Bronchial epithelial cell (primary cell): ENCODE results near the gene HRCT1. TPM values are rescaled to one million over a fixed set of nuclear protein-coding genes. Genes with fewer than 3 reads are reported as not detected.
A peak's percentile ranks its signal among the peaks of the same experiment; 100 is the strongest.

Source experiments
- DNase-seq: peaks from one replicate; pipeline ENCODE4 v3.0.0-alpha.2; 2010; ENCODE audit warnings: low read depth
- FAIRE-seq: peaks from 2 replicates; lab custom pipeline; 2011; peaks lifted over from hg19 to GRCh38; lab: Jason Lieb, UNC
- H3K27me3 ChIP-seq: 2 replicates; pipeline ENCODE4 v1.5.1; 2011; ENCODE audit warnings: low read length; ENCODE audit not compliant: control insufficient read depth, insufficient read depth
- H3K36me3 ChIP-seq: 2 replicates; pipeline ENCODE4 v1.5.1; 2011; ENCODE audit warnings: low read length; ENCODE audit not compliant: control insufficient read depth, insufficient read depth
- H3K4me3 ChIP-seq: 2 replicates; pipeline ENCODE4 v1.5.1; 2011; ENCODE audit warnings: mild to moderate bottlenecking, low read depth, low read length, control low read depth
- total RNA-seq: library from RNA; depleted of rRNA; stranded (reverse); fragments of >200 nt; gene quantifications from 2 replicates; pipeline ENCODE4 v1.2.1, GENCODE V29; 2014
- TF ChIP-seq, protein P1 (sequence below): IDR thresholded peaks from 2 replicates; pipeline ENCODE4 v1.5.1; 2011; ENCODE audit warnings: mild to moderate bottlenecking, moderate library complexity, low read length, control low read depth, inconsistent platforms; ENCODE audit not compliant: insufficient read depth, severe bottlenecking

The HRCT1 gene
- total RNA-seq, 1 donor from 2014 or later, result 0.26 TPM

DNA sequence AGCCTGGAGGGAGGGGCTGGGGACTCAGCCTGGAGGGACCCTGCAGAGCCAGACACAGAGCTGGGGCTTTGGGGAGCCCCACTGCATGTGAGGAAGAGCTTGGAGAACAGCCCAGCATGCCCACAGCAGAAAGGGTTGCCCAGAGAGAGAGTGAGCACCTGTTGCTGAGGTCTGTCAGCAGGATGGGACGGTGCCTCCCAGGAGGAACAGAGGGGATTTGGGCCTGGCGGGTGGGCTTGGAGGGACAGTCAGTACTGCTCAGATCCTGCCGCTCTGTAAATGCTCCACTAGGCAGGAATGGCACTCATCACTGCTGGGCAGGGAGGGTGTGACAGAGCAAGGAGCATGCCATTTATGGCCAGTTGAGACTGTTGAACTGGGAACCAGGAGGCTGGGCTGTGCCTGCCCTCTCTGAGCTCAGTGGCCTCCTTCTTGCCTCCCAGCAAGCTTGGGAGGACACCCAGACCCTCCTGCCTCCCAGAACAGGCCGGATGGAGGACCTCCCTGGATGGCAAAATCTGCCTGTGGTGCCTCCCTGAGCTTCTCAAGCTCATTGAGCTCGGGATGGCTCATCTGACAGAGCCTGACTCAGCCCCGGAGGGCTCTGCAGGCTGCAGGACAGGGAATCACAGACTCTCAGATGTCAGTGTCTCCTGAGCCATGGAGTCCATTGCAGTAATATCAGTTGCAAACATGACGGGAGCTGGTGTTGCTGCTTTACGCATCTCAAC lies 786 bp upstream of the HRCT1 start:
- Histone ChIP-seq H3K36me3 (no peaks in the 10 kb centered on the region), H3K27me3 (no peaks in the 10 kb centered on the region), H3K4me3 (no peak overlapping the region)
- TF ChIP-seq, protein P1, sequence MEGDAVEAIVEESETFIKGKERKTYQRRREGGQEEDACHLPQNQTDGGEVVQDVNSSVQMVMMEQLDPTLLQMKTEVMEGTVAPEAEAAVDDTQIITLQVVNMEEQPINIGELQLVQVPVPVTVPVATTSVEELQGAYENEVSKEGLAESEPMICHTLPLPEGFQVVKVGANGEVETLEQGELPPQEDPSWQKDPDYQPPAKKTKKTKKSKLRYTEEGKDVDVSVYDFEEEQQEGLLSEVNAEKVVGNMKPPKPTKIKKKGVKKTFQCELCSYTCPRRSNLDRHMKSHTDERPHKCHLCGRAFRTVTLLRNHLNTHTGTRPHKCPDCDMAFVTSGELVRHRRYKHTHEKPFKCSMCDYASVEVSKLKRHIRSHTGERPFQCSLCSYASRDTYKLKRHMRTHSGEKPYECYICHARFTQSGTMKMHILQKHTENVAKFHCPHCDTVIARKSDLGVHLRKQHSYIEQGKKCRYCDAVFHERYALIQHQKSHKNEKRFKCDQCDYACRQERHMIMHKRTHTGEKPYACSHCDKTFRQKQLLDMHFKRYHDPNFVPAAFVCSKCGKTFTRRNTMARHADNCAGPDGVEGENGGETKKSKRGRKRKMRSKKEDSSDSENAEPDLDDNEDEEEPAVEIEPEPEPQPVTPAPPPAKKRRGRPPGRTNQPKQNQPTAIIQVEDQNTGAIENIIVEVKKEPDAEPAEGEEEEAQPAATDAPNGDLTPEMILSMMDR, result no peak
- no peak for FAIRE-seq
- peak; percentile 72 for DNase-seq

DNA sequence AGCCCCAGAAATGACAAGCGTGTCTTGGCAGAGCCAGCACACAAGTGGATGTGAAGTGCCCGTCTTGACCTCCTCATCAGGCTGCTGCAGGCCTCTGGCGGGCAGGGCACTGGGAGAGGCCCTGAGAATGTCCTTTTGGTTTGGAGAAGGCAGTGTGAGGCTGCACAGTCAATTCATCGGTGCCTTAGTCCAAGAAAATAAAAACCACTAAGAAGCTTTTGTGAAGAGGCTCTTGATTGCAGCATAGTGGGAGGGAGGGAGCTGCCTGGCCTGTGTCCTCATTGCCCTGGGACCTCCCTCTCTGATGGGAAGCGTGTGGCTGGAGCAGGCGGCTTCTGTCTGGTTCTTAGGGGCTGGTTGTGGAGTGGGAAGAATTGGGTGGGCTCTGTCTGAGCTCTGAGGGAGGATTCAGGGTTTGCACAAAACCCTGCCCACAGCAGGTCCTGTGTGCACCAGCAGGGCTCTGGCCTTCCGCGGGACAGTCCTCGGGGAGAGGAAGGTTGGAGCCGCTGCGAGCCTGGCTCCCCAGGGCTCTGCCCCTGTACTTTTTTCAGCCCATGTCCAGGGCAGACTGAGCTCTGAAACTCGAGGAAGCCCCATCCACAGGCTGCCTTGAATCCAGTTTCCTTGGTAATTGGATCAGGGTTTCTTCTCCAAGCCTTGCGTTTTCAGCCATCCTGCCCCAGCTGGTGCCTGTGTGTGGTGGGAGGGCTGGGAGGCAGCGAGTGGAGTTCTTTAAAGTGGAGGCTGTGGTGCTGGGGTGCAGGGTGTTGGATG lies 1.1 kb downstream of the HRCT1 start:
- DNase-seq, result peak; percentile 32
- Histone ChIP-seq H3K4me3 (no peak overlapping the region), H3K36me3 (no peaks in the 10 kb centered on the region), H3K27me3 (no peaks in the 10 kb centered on the region)
- FAIRE-seq, result no peak
- TF ChIP-seq, protein P1, result no peak

DNA sequence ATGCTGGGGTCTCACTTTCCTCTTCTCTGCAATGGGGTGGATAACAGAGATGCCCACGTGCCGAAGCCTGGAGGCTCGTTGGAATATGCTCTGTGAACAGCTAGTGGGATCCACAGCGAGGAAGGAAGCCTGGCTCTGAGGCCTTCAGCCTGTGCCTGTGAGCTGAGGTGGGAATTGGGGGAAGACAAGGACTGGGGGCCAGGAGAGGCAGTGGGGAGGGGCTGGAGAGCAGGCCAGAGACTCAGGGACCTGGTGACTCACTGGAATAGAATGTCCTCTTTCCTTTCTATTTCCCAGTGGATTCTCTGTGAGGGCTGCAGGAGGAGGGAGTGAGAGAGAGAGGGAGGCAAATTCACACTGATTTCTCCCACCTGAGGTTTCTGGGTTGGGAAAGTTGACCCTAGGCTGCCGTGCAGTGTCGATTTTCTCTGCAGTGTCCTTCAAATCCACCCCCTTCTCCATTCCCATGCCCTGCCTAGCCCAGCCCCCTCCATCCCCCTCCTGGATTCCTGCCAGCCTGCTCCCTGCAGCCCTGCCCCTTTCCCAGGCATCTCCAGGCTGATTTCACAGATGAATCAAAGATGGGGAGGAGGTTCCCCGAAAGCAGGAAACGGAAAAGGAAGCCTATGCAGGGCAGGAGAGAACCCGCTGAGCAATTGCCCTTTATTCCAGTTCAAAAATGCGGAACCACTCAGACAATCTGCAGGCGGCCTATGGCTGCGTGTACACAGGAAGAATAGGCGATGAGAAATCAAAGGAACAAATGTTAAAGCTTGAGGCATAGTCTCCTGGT lies 1.9 kb downstream of the HRCT1 start:
- DNase-seq (peak; percentile 87), FAIRE-seq (peak; percentile 95)

DNA sequence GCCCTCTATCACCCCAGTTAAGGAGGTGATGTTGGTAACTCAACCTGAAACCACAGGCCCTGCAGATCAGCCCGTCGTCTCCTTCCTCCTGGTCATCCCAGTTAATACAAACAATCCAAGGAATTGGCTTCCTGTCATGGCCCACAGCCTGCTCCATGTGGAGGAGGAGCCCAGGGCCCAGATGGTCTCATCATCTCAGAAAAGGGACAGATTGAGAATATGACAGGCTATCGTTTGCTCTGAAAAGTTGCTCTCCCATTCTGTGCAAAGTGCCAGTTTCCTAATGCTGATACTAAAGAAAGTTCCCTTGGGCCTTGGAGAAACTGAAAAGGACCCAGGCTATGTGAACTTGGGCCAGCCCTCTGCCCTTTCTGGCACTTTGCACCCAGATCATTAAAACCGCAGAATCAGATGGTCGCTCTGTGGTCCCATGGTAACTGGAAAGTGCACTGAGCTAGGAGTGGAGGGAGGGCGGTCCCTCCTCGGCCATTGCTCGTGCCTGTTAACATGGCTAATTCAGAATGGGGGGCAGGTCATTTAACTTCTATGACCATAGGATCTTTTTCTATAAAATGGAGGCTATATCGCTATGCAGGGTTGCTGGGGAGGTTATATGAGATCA lies 2.6 kb downstream of the HRCT1 start:
- Histone ChIP-seq H3K4me3 (no peak overlapping the region), H3K27me3 (no peaks in the 10 kb centered on the region), H3K36me3 (no peaks in the 10 kb centered on the region)
- TF ChIP-seq, protein P1, result no peak
- no peak for FAIRE-seq
- DNase-seq, result no peak

More for the DNA sequence above, 1.9 kb downstream of the HRCT1 start:
- TF ChIP-seq, protein P1, result no peak
- Histone ChIP-seq H3K27me3 (no peaks in the 10 kb centered on the region), H3K36me3 (no peaks in the 10 kb centered on the region), H3K4me3 (no peak overlapping the region)

DNA sequence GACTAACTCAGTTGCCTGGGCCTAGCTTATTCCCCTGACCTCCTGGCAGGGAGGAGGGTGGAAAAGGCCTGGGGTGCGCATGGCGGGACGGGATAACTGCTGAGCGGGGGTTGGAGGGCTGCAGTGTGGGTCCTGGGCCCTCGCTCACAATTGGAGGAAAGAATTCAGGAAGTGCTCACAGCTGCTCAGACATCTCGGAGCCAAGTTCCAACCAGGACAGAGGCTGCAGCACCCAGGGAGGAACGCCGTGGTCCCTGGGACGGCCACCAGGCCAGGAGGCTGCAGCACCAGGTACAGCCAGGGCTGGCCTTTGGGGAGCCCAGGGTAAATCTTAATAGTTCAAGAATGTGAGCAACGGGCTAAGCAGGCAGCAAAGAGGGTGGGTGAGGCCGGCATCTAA lies 3.3 kb downstream of the HRCT1 start, which contains the start of gene SPAAR:
Gene SPAAR, plus strand, starts transcription at position 217 of the 400 bp plus-strand sequence. CDS start 974 bp downstream, outside the sequence.
- TF ChIP-seq, protein P1, result no peak
- Histone ChIP-seq H3K27me3 (no peaks in the 10 kb centered on the region), H3K4me3 (no peak within 1 kb of the TSS), H3K36me3 (no peaks in the 10 kb centered on the region)
- DNase-seq (no peak), FAIRE-seq (no peak)
